ENCODE data around the gene PLCXD3.

PLCXD3 gene

DNA sequence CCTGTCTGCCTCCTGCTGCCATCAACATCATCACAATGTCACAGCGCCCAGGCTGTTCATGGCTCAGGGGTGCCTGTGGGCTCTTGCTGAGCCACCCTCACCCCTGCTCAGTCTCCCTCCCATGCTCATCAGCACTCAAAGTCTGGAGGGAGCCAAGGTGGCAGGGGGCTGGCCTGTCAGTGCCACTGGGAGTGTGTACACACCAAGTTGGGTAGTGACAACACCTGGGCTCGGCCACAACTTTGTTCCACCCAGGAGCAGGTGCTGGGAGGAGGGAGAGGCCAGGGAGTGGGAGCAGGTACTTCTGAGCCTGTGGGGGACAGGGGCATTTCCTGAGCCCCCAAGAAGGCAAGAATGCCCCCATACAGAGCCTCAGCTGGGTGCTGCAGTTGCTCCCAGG is 219.6 kb downstream of the PLCXD3 start:
- TF ChIP-seq, protein P1, sequence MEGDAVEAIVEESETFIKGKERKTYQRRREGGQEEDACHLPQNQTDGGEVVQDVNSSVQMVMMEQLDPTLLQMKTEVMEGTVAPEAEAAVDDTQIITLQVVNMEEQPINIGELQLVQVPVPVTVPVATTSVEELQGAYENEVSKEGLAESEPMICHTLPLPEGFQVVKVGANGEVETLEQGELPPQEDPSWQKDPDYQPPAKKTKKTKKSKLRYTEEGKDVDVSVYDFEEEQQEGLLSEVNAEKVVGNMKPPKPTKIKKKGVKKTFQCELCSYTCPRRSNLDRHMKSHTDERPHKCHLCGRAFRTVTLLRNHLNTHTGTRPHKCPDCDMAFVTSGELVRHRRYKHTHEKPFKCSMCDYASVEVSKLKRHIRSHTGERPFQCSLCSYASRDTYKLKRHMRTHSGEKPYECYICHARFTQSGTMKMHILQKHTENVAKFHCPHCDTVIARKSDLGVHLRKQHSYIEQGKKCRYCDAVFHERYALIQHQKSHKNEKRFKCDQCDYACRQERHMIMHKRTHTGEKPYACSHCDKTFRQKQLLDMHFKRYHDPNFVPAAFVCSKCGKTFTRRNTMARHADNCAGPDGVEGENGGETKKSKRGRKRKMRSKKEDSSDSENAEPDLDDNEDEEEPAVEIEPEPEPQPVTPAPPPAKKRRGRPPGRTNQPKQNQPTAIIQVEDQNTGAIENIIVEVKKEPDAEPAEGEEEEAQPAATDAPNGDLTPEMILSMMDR (conservative IDR thresholded peaks at IDR 0.05; ENCODE audit: low read depth, low read length) = no peak
- DNase-seq (ENCODE audit: low read depth) = no peak
- H3K4me3 ChIP-seq (ENCODE audit: low read length) = no peak overlapping the region

- TF ChIP-seq, protein P1 (conservative IDR thresholded peaks at IDR 0.05; ENCODE audit: low read depth, low read length) = no peak
- no peak for DNase-seq (ENCODE audit: low read depth)
- no peak overlapping the region for H3K4me3 ChIP-seq (ENCODE audit: low read length)
Measured at GRCh38 chr5:41289970-41290464, 220.4 kb downstream of the PLCXD3 start.

DNA sequence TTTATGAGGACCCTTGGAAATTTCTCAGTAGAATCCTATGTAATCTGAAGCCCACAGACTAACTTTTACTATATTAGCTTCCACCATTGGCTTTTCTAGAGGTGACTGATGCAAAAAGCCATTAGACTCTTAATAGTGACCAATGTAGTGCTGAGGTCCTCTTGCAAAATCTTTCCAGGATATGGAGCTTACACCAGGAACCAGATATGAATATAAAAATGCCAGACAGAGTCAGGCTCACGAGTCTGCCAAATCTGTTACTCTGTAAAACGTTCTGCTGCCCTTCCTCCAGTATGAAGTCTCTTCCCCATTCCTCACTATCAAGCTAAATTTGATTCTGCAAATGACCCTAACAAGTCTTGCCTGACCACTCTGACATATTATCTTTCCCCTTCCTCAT is 223.7 kb downstream of the PLCXD3 start:
- no peak for DNase-seq (ENCODE audit: low read depth)
- H3K4me3 ChIP-seq (ENCODE audit: low read length) = no peak overlapping the region
- TF ChIP-seq, protein P1 (conservative IDR thresholded peaks at IDR 0.05; ENCODE audit: low read depth, low read length) = no peak

DNA sequence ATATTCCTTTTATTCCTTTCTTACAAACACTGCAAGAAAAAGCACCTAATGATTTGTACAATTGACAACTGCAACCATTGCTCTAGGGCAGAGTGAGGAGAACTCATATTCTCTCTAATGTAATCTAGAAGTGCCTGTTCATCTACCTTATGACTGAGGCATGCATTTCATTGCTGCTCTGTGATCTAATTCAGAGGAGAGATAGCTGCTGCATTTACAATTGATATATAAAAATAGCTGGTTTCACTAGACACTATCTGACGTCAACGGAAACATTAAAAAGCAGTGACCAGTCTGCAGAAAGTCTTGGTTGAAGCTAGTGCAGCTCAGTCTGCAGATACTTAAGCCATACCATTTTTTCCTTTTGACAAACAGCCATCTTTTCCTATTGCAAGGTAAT is 224.2 kb downstream of the PLCXD3 start:
- H3K4me3 ChIP-seq (ENCODE audit: low read length) = no peak overlapping the region
- TF ChIP-seq, protein P1 (conservative IDR thresholded peaks at IDR 0.05; ENCODE audit: low read depth, low read length) = no peak
- DNase-seq (ENCODE audit: low read depth) = no peak

- no peak overlapping the region for H3K4me3 ChIP-seq (ENCODE audit: low read length)
- TF ChIP-seq, protein P1 (conservative IDR thresholded peaks at IDR 0.05; ENCODE audit: low read depth, low read length) = no peak
- no peak for DNase-seq (ENCODE audit: low read depth)
Measured at GRCh38 chr5:41284938-41285337, 225.5 kb downstream of the PLCXD3 start.

DNA sequence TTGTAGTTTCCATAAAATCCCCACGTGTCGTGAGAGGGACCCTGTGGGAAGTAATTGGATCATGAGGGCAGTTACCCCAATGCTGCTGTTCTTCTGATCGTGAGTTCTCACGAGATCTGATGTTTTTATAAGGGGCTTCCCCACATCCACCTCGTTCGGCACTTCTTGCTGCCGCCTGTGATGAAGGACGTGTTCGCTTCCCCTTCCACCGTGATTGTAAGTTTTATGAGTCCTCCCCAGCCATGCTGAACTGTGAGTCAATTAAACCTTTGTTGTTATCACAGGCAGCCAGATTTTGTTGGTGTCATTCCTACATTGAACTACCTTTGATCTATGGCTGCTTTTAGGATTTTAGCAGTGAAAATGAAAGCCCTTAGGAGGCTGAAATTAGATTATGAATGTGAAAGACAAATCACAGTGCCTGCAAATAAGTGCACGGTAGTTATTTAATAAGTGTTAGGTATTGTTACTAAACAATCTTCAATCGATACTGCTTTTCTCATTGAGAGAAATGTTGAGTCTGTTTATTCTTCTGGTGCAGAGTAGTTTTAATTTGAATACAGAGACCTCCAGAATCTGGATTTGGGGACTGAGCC is 229.1 kb downstream of the PLCXD3 start:
- TF ChIP-seq, protein P1 (conservative IDR thresholded peaks at IDR 0.05; ENCODE audit: low read depth, low read length) = no peak
- H3K4me3 ChIP-seq (ENCODE audit: low read length) = no peak overlapping the region
- DNase-seq (ENCODE audit: low read depth) = no peak

- DNase-seq (ENCODE audit: low read depth) = no peak
- TF ChIP-seq, protein P1 (conservative IDR thresholded peaks at IDR 0.05; ENCODE audit: low read depth, low read length) = no peak
- no peak overlapping the region for H3K4me3 ChIP-seq (ENCODE audit: low read length)
Measured at GRCh38 chr5:41279040-41279439, 231.4 kb downstream of the PLCXD3 start.
